HK-2 (cell line): ENCODE measurements around the gene FBXO8.
"Not testable (repeated sequence)": the region's sequence is repeated elsewhere in the genome, so short reads cannot be mapped to it uniquely, and the experiment has no call there.

Source experiments
- DNase-seq: peaks from one replicate; pipeline ENCODE4 v3.0.0-alpha.2; 2018; ENCODE audit not compliant: unreplicated experiment

The FBXO8 gene

DNA sequence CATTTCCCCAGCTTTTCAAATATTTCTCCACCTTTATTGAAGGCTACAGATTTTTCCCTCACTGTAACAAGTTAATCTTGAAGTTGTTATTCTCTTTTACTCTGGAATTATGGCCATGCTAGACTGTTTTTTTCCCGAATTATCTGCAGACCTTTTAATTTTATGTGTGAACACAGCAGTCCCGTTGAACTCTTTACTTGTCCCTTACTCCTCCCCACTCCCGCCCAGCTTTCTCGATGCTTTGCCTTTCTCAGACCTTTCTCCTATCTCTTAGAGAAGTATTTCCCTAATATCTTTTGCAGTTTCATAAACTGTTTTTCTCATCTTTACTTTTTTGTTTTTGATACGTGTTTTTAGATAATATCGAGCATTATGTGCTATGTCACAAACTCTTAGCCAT, 1.0 kb upstream of the FBXO8 start:
- no peak for DNase-seq

DNA sequence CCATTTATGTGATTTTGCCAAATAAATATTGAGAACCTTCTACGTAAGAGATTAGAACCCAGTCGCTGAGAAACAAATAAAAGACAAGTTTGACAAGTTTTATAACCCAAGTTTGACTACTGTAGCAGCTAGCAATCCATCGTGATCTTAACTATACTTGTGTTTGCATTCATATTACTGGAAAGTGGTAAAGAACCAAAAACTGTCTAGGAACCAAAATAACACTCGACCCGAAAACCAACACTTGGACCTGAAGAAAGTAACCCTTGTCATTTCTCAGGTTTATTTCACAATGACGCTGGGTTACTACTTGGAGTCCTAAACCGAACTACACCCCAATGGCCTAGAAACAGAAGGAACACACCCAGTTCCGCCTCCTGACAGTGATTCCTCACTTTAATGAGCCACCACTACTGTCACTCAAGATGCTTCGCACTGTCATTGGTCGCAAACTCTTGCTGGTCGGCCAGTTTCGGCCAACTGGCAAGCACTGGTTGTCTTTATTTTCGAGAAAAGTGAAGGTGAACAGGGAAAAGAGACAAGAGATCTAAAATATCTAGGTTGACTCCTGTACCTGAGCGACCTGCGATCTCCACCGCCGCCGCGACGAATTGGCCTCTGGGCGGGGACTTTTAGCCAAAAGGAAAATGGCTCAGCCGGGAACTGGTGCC, 496 bp downstream of the FBXO8 start:
- DNase-seq: peak; percentile 77

DNA sequence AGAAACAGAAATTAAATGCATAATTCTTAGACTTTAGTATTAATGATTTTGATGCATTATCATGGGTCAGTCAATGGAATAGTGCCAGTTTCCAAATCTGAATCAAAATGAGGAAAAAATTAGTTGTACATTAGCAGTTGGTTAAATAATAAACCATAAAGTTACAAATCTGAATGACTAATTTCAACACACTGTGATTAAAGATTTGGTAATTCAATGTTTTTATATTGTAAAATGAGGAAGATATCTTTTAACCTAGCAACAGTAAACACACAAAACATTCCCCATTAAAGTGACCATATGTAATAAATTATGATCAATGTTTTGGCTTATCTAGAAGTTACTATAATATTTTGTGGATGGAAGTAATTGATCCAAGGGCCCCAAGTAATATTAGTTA, 1.6 kb downstream of the FBXO8 start:
- DNase-seq: no peak

DNA sequence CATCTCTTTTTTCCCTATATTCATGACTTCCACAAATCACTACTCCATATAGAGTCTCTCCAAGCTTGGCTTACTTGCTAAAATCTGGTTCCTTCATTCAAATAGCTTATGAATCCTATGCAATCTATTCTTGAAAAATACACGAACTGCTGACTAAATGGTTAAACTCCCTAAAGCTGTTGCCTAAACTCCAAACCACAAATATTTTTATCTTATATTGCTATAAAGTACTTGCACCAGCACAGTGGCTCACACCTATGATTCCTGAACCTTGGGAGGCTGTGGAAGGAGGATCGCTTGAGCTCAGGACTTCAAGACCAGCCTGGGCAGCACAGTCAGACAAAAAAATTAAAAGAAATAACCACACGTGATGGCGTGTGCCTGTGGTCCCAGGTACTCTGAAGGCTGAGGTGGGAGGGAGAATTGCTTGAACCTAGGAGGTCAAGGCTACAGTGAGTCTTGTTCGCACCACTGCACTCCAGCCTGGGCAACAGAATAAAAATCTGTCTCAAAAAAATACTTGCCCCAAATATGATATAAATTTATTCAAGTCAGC, 2.2 kb downstream of the FBXO8 start:
- no peak for DNase-seq

DNA sequence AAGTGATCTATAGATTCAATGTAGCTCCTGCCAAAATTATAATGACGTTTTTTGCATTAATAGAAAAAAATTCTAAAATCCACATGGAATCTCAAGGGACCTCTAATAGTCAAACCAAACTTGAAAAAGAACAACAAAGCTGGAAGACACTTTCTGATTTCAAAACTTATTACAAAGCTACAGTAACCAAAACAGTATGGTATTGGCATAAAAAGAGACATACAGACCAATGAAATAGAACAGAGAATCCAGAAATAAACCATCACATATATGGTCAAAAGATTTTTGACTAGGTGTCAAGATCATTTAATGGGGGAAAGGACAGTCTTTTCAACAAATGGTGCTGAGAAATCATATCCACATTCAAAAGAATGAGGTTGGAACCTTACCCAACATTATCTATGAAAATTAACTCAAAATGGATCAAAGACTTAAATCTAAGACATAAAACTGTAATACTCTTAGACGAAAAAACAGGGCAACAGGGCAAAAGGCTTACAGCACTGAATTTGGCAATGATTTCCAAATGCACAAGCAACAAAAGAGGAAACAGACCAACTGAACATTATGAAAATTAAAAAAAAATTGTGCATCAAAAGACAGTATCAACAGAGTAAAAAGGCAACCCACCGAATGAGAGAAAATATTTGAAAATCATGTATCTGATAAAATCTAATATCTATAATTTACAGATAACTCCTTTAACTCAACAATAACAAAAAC, 3.9 kb downstream of the FBXO8 start:
- DNase-seq: no peak

DNA sequence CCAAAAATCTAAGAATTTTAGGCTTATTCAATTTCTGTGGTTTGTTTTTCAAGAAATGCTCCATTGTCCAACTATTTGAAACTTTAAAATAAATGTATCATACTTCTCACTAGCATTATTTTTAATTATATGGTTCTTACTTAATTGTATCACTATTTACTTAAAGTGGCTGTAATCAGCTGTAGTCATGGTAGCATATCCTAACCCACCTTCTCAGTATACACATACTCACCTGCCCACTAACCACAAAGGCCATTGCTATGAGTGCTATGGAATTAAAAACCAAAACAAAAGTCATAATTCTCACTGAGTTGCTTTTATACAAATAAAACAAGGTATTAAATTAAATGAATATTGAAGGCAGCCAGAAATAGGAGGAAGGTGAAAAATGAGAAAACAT, 5.0 kb downstream of the FBXO8 start:
- no peak for DNase-seq

DNA sequence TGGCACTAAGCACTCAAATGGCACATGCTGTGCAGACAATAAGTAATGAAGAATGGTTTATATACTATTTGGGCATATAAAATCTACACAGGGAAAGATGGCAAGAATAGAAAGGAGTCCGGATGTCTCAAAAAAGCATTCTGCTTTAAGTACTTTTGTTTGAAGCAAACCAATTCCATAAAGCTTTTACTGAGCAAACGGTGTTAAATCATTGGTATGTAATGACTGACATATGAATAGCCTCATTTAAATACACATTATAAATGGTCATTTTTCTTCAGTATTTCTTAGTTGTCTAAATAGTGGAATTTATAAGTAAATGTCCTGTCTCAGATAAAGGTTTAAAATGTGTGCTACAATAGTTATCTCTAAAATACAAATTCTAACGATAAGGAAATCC, 6.0 kb downstream of the FBXO8 start:
- no peak for DNase-seq

DNA sequence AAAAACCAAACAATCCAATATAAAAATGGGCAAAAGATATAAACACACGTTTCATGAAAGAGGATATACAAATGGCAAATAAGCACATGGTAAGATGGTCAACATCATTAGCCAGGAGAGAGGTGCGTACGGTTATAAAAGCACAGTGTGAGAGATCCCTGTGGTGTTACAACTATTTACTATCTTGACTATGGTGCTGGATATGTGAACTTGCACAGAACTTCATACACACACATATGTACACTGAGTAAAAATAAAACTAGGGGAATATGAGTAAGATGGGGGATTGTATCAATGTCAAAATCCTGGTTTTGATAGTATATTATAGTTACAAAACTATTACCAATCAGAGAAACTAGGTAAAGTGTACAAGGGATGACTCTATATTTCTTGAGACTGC, 8.4 kb downstream of the FBXO8 start:
- DNase-seq: no peak

DNA sequence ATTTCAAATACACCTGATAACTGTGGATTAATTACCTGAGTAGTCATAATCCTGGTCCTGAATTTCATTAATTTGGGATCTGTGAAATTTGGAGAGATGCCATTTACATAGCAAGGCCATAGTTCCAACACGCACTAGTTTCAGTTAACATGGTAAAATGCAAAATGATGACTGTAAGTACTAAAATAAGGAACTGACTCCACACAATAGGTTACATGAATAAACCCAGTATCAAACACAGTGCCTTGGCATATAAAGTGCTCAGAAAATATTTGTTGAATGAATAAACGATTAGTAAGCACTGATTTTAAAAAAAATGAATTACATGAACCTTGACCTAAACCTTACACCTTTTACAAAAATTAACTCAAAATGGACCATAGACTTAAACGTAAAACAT, 9.0 kb downstream of the FBXO8 start:
- no peak for DNase-seq

DNA sequence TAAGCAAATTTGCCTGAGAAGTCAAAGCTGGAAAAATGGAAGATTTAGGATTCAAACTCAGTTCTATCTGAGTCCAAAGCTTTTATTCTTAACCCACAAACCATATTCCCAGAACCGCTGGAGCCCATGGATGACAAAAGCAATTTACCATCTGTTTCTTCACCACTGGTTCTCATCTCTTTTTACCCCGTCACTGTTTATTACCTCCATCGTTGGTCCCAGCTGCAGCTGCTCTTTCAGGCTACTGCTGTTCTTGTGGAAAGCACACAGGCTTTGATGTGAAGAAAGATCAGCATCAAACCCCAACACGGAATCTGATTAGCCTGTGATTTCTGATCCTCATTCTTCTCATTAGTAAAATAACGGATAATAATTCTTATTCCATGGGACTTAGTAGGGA, 9.5 kb downstream of the FBXO8 start:
- no peak for DNase-seq

DNA sequence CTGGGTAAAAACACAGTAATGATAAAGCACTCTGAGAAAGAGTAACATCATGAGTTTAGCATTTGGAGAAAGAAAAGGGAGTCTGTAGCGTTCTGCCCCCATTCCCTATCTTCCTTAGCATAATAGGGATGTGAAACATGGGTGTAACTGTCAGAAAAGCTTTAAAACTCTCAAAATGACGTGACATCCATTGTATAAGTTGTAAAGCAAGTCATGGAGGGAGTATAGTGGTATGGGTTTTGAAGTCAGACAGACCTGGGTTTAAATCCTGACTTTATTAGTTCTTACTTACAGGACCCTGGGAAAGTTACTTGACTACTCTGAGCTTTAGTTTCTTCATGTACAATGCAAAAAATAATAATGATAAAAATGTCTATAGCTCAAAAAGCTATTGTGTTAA, 17.1 kb downstream of the FBXO8 start:
- no peak for DNase-seq

DNA sequence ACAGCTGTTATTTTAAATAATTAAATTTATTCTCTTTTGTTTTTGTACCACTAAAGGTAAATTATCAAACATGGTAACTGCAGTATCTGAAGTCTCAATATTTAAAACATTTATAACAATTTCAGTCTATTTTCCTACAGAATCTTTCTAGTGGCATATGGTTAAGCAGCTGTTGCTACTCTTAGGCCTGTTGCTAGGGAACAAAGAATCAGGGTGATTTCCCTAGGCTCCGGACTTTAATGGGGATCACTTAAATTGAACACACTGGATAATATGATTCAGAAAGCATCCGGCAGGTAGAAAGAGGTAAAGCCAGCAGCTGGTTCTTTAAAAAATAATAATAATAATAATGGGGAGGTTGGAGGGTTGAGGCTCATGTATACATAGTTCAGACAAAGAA, 17.6 kb downstream of the FBXO8 start:
- no peak for DNase-seq

DNA sequence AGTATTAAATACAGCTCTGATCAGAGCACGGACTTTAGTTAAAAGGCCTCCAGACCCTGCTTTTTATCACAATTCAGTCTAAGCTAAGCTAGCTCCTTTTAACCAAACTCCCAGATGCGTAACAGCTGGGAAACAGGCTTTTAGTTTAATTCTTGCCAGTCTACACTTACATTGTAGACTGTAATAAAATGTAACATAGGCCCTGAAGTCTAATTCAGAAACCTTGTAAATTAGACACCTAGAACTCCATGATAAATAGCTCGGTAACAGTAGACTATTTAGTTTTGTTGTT, 20.1 kb downstream of the FBXO8 start:
- no peak for DNase-seq

DNA sequence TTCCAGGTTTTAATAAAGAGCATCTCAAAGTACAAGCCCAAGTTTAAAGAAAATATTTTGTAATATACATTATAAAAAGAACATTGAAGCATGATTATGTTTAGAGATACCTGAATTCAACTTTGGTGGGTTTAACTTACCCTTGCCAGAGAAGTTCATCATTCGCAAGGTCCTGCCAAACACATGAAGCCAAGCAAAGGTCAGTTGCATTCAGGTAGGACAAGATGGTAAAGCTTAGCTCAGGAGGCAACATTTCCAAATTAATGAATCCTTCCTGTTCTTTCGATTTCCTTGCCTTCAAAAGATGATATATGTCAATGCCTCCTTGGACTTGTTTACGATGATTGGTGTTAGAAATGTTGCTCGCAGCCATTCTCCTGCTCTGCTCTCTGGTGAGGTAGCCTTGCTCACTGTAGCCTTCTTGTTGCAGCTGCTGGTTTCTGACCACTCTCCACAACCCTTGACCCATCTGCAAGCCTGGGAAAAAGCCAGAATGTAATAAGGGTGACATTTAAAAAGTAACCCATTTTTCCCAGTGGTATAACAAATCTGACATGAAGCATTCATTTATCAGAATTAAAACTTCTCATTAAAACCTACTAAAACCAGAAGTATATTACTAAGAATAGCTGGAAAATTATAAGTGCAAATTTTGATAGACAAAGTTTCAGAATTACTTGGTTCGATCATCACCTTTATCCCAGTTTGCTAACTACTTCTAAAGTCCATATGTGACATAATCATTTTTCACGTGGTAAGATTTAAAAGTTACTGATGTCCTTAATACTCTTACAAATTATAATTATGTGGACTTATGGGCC, 20.6 kb downstream of the FBXO8 start:
- no peak for DNase-seq

DNA sequence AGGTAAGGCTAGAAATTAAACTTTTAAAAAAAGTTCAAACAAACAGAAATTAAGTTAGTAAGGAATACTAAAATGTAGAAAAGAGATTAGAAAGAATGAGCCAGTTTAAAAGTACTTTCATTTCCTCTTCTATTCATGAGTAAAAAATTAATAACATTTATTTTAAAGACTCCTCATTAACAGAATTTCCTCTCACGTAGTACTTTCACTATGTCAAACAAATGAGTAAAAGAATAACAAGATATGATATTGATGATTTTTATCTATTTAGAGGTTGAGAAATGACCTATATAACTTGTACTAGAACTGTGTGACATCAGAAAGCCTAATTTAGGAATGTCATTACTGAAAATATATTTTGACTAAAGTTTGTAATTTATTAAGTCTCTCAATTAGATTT, 22.0 kb downstream of the FBXO8 start:
- not testable (repeated sequence) for DNase-seq

DNA sequence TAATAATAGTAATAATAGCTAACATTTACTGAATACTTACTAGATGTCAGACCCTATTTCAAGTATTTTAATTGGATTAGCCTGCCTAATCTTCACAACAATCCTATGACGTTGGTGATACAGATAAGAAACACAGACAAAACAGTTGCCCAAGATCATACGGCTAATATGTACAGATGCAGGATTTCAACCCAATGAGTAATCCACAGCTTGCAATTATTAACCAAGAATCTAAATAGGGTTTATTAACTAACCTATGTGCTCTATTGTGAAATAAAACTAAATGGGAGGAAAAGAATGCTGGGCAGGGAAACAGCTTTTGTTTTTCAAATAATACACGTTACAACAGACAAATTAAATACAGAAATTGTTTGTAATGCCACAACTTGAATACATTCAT, 23.4 kb downstream of the FBXO8 start:
- DNase-seq: no peak

DNA sequence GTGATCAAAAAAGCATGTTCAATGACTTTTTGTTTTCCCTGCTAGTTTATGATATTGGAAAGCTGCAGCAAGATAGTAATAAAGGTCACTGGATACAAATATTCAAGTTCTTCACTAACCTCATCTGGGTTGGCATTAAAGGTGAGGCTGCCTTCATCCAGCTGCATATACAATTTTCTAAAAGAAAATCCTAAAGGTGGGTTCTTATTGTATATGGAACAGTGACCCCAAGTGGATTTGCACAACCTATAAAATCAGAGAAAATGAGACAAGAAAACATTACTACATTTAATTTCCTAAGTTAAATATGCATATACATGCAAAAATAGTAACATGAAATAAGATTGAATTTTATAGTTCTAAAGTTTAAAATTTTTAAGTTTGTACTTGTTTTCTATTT, 23.9 kb downstream of the FBXO8 start:
- no peak for DNase-seq

DNA sequence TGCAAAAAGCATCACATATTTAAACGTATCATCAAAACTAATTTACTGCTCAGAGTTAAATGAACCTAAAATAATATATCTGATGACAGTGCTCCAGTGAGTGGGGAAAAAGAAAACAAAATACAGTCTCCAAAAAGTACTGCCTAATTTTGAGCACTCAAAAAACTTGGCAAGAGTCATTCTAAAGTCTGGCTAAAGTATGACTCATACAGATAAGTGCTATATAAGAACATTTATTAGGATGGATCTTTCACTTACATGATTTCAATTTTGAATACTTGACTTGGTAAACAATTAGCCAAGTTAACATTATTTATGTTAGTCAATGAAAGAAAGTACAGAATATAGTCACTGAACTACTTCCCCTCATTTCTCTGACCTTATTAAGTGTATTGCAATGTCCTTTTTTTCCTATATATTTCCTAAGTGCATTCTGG, 27.2 kb downstream of the FBXO8 start:
- no peak for DNase-seq

DNA sequence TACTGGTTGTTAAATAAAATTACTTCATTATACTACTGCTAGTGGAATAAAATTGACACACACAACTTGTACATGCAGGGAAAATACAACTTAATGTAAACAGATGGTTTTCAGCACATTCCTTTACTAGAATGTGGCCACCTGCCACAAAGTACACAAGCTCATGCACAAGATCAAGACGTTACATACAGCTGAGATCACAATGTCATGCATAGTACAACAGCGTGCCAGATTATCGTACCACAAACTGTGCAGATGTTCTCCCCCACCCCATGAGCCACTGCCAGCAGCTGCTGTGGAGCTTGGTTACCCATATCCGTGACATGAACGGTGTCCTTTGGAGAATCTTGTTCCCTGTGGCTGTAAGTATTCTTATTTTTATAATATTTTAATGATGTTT, 27.7 kb downstream of the FBXO8 start:
- no peak for DNase-seq

DNA sequence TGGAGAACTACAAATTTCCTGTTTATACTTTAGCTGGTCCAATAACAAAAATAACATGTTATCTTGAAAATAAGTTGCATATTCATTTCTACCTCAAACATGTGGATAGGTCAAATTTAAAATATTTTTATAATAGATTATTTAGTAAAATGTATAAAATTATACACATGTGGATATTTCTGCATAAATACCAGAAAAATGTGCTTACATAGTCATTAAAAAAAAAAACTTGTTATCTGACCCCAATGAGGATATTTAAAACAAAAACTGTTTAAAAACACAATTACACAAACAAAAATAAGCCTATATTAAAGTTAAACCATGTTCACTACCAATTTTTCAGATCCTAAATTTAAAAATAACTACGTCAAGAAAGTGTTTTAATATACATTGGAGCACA, 28.1 kb downstream of the FBXO8 start:
- DNase-seq: no peak

DNA sequence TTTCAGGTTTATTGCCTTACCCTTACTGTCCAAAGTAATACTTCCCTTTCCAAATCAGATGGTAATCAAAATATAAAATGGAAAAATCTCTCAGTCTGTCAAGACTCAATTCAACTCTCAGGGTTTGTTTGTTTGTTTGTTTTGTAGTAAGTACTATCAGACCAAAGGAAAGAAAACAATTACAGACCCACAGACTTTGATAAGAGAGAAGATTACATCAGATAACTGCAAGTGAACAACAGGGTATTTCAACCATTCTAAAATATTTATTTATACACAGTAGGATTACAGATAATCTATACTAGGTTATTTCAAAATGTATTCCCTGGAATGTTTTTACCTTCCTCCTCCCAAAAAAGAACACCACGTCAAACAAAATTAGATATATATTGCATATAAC, 28.9 kb downstream of the FBXO8 start:
- no peak for DNase-seq

DNA sequence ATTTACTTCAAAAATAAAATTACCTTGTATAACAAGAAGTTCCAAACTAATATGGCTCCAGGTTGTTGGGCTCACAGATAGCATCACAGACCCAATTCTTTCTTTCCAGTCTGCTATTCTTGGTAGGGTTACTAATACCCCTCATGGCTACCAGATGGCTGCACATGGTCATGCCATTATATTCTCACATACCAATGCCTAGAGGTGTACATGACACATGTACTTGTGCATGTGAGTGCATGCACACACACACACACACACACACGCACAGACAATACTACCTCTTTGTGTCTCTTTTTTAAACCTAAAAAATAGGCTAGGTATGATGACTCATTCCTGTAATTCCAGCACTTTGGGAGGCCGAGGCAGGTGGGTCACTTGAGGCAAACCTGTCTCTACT, 31.1 kb downstream of the FBXO8 start:
- no peak for DNase-seq

DNA sequence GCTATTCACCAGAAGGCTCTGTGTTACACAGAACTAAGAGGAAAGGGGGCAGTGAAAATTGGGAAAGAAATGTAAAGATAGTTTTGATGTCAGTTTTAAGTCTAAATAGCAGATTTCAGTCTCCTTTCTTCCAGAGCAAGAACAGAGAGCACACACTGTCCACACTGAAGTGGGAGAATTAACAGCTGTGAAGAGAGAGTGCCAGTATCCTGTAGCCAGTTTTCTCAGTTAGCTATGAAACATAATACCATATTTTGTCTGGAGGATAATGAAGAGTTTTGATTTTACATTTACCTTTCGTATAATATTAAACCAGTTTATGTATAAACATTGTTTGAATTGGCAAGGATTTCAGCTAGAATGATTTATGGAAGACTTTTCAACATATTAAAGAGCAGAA, 35.1 kb downstream of the FBXO8 start:
- no peak for DNase-seq
